OCI-LY7 (cell line): Measurements from ENCODE around the gene CFAP126. TPM values are rescaled to one million over a fixed set of nuclear protein-coding genes. Genes with fewer than 3 reads are reported as not detected.

ENCODE experiments used
- BruUV-seq: library from RNA; stranded (reverse); fragments of 400-500 nt; replicated peaks from 2 replicates; lab custom pipeline; 2021; lab: Mats Ljungman, UMichigan
- CTCF ChIA-PET: fragments of 300-600 bp; sonication (Branson Sonifier 250); formaldehyde crosslinking; loops from one replicate; lab custom pipeline; 2022; ENCODE audit warnings: antibody characterized with exemption; ENCODE audit not compliant: unreplicated experiment; lab: Charles Lee
- POLR2A ChIA-PET: fragments of 300-600 bp; sonication (Branson Sonifier 250); formaldehyde crosslinking; loops from one replicate; lab custom pipeline; 2022; ENCODE audit warnings: antibody characterized with exemption; lab: Charles Lee
- DNase-seq: peaks from one replicate; pipeline ENCODE4 v3.0.0-alpha.2; 2015; ENCODE audit warnings: low spot score
- H2AFZ ChIP-seq: fragments of 200-600 bp; sonication (generic), shearing (Covaris generic); 2 replicates; pipeline ENCODE4 v1.6.1; 2014; ENCODE audit warnings: mild to moderate bottlenecking, antibody characterized with exemption, low read length, moderate library complexity
- H3K27ac ChIP-seq: fragments of 200-600 bp; sonication (generic); 2 replicates; pipeline ENCODE4 v1.5.1; 2014; ENCODE audit warnings: mixed run types, low read depth, mild to moderate bottlenecking, moderate library complexity, low read length, inconsistent platforms; ENCODE audit not compliant: poor library complexity, severe bottlenecking
- H3K36me3 ChIP-seq: fragments of 200-600 bp; sonication (generic); 2 replicates; pipeline ENCODE4 v1.6.1; 2014; ENCODE audit warnings: mild to moderate bottlenecking, antibody characterized with exemption, low read length, moderate library complexity, mixed read lengths; ENCODE audit not compliant: insufficient read depth
- H3K4me1 ChIP-seq: fragments of 200-600 bp; sonication (generic); 2 replicates; pipeline ENCODE4 v1.5.1; 2014; ENCODE audit warnings: mild to moderate bottlenecking, low read length; ENCODE audit not compliant: insufficient read depth, poor library complexity, severe bottlenecking
- H3K4me2 ChIP-seq: fragments of 200-600 bp; sonication (generic); 2 replicates; pipeline ENCODE4 v1.6.1; 2014; ENCODE audit warnings: mild to moderate bottlenecking, low read length
- H3K4me3 ChIP-seq: fragments of 200-600 bp; sonication (generic); 2 replicates; pipeline ENCODE4 v1.5.1; 2014; ENCODE audit warnings: mild to moderate bottlenecking, low read depth, low read length; ENCODE audit not compliant: poor library complexity, severe bottlenecking
- H3K79me2 ChIP-seq: fragments of 200-600 bp; sonication (generic); 2 replicates; pipeline ENCODE4 v1.6.1; 2016; ENCODE audit warnings: low read depth, mild to moderate bottlenecking, low read length, moderate library complexity, mixed read lengths; ENCODE audit not compliant: insufficient read depth
- H3K9me2 ChIP-seq: fragments of 200-600 bp; sonication (generic); 2 replicates; pipeline ENCODE4 v1.6.1; 2016; ENCODE audit warnings: mild to moderate bottlenecking, low read length, mixed read lengths; ENCODE audit not compliant: insufficient read depth
- H3K9me3 ChIP-seq: fragments of 200-600 bp; sonication (generic); 2 replicates; pipeline ENCODE4 v1.6.1; 2014; ENCODE audit warnings: mild to moderate bottlenecking, mixed run types, low read length, mixed read lengths
- H4K20me1 ChIP-seq: fragments of 200-600 bp; sonication (generic); 2 replicates; pipeline ENCODE4 v1.6.1; 2014; ENCODE audit warnings: mild to moderate bottlenecking, antibody characterized with exemption, low read length, moderate library complexity, mixed read lengths; ENCODE audit not compliant: insufficient read depth
- EZH2phosphoT487 ChIP-seq: fragments of 200-600 bp; sonication (generic); IDR thresholded peaks from 2 replicates; pipeline ENCODE4 v1.6.1; 2018; ENCODE audit warnings: low read depth, borderline replicate concordance, mild to moderate bottlenecking, mixed run types, antibody characterized with exemption, low read length, moderate library complexity, mixed read lengths
- intact Hi-C: fragments of 100-400 bp; cut with micrococcal nuclease; formaldehyde crosslinking; loops from one replicate; pipeline ENCODE4 v1.10.0; 2022; ENCODE audit not compliant: unreplicated experiment
- total RNA-seq, 2 experiments: library from RNA; depleted of rRNA in 1 of 2; stranded (reverse); fragments of >200 nt in 1 of 2; shearing (Covaris generic) in 1 of 2; gene quantifications; 2 replicates each; pipeline ENCODE4 v1.2.3, GENCODE V29; 2014 to 2022
- TF ChIP-seq, protein P1 (sequence below): fragments of 200-600 bp; sonication (generic); conservative IDR thresholded peaks from 2 replicates; pipeline ENCODE4 v1.5.1; 2014; ENCODE audit warnings: mild to moderate bottlenecking, antibody characterized with exemption, low read length, moderate library complexity, mixed read lengths

Gene CFAP126
- total RNA-seq, 2 experiments from 2014 or later, result not detected

DNA sequence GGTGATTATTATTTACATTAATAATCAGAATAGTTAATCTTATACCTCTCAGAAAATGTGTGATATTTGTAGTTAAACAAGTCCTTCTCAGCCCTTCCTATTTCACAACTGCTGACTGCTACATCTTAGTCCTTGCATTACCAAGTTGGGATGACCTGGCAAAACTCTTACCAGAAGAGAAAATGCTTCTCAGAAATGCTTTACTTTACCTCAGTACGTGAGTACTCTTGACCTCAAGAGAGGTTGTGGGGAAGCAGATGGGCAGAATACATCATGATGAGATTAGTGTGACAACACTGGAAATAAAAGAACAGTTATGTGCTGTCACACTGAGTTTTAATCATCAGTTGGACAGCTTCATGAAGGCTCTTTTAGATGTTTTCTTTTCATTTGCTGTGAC lies 16.2 kb downstream of the CFAP126 start:
- CTCF ChIA-PET, result no interaction called here
- no peaks in the 10 kb centered on the region for H3K79me2 ChIP-seq
- H3K36me3 ChIP-seq, result peaks cover 48% of the 10 kb centered on the region
- TF ChIP-seq, protein P1, sequence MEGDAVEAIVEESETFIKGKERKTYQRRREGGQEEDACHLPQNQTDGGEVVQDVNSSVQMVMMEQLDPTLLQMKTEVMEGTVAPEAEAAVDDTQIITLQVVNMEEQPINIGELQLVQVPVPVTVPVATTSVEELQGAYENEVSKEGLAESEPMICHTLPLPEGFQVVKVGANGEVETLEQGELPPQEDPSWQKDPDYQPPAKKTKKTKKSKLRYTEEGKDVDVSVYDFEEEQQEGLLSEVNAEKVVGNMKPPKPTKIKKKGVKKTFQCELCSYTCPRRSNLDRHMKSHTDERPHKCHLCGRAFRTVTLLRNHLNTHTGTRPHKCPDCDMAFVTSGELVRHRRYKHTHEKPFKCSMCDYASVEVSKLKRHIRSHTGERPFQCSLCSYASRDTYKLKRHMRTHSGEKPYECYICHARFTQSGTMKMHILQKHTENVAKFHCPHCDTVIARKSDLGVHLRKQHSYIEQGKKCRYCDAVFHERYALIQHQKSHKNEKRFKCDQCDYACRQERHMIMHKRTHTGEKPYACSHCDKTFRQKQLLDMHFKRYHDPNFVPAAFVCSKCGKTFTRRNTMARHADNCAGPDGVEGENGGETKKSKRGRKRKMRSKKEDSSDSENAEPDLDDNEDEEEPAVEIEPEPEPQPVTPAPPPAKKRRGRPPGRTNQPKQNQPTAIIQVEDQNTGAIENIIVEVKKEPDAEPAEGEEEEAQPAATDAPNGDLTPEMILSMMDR, result no peak
- TF ChIP-seq EZH2phosphoT487, result no peak
- no TSS peak for BruUV-seq
- no peaks in the 10 kb centered on the region for H3K9me2 ChIP-seq
- POLR2A ChIA-PET, result interaction anchor here (0.6 to 1.0 kb wide), 2 partner anchors 111 to 970 kb away, joined by 3 to 9 read pairs; no protein-coding TSS in a partner anchor
- H4K20me1 ChIP-seq, result no peaks in the 10 kb centered on the region
- no peak overlapping the region for H3K4me3 ChIP-seq
- DNase-seq, result no peak
- no peaks in the 10 kb centered on the region for H3K9me3 ChIP-seq
- intact Hi-C loops, result no loop called here
- no peak overlapping the region for H3K4me2 ChIP-seq
- no peak overlapping the region for H3K27ac ChIP-seq
- H3K4me1 ChIP-seq, result no peaks in the 10 kb centered on the region
- no peak overlapping the region for H2AFZ ChIP-seq

DNA sequence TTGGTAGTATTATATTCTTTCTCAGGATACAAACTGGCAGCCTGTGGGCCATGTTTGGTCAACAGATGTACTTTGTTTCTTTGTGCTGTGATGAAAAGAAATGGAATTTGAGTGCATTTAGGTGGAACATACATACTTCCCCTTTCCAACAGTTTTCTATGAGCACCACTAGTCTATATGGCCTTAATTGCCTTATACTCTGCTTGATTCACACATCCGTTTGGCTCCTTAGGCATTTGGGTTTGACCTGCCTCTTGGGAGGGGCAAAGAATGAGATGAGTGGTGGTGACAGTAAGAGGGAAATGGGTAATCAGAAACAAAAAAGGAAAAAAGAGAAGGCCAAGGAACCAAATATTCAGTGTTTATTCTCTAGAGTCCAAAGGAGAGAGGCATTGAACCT lies 17.0 kb downstream of the CFAP126 start:
- Histone ChIP-seq H4K20me1 (no peaks in the 10 kb centered on the region), H3K36me3 (peaks cover 56% of the 10 kb centered on the region), H3K4me1 (no peaks in the 10 kb centered on the region), H3K4me2 (no peak overlapping the region), H3K9me3 (no peaks in the 10 kb centered on the region), H3K4me3 (no peak overlapping the region), H3K27ac (no peak overlapping the region), H3K9me2 (no peaks in the 10 kb centered on the region), H2AFZ (no peak overlapping the region), H3K79me2 (no peaks in the 10 kb centered on the region)
- ChIA-PET POLR2A (interaction anchor here (0.6 to 1.0 kb wide), 3 partner anchors 9 to 1155 kb away, joined by 3 to 6 read pairs (median 3); no protein-coding TSS in a partner anchor), CTCF (no interaction called here)
- no peak for TF ChIP-seq EZH2phosphoT487
- TF ChIP-seq, protein P1, result no peak
- intact Hi-C loops, result no loop called here
- no peak for DNase-seq
- no TSS peak for BruUV-seq

DNA sequence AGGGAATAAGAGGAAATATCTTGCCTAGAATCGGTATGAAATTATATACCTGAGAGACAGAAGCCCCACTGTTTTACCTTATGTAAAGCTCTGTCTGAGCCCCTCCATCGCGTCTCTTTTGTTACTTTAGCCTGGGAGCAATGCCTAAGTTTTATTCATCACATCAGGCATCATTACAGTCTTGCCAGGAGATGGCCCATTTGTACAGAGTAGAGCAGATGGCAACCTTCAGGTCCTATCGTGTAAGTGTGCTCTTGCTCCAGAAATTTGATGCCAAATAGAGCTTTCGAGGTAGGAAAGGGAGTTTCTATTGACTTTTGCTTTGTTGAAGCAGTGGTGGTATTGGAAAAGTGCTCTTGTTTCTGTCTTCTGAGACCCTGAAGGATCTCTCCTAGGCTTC lies 24.9 kb downstream of the CFAP126 start:
- TF ChIP-seq, protein P1, result no peak
- no peak for TF ChIP-seq EZH2phosphoT487
- H2AFZ ChIP-seq, result no peak overlapping the region
- no peaks in the 10 kb centered on the region for H3K79me2 ChIP-seq
- peaks cover 75% of the 10 kb centered on the region for H3K36me3 ChIP-seq
- H3K9me3 ChIP-seq, result no peaks in the 10 kb centered on the region
- BruUV-seq, result no TSS peak
- H3K4me2 ChIP-seq, result no peak overlapping the region
- no peak overlapping the region for H3K27ac ChIP-seq
- no peaks in the 10 kb centered on the region for H4K20me1 ChIP-seq
- H3K9me2 ChIP-seq, result no peaks in the 10 kb centered on the region
- no peak overlapping the region for H3K4me3 ChIP-seq
- DNase-seq, result no peak
- no peaks in the 10 kb centered on the region for H3K4me1 ChIP-seq
- ChIA-PET POLR2A (interaction anchor here (0.7 kb wide), 1 partner anchor 338 kb away, joined by 3 read pairs; no protein-coding TSS in a partner anchor), CTCF (no interaction called here)
- intact Hi-C loops, result no loop called here
